Measurements from ENCODE around the gene EGFL6. TPM values are rescaled to one million over a fixed set of nuclear protein-coding genes. Genes with fewer than 3 reads are reported as not detected.
A peak's percentile ranks its signal among the peaks of the same experiment; 100 is the strongest.
"Not testable (repeated sequence)": the region's sequence is repeated elsewhere in the genome, so short reads cannot be mapped to it uniquely, and the experiment has no call there.

EGFL6 gene
- total RNA-seq, 1 experiment from 2014 or later = not detected

DNA sequence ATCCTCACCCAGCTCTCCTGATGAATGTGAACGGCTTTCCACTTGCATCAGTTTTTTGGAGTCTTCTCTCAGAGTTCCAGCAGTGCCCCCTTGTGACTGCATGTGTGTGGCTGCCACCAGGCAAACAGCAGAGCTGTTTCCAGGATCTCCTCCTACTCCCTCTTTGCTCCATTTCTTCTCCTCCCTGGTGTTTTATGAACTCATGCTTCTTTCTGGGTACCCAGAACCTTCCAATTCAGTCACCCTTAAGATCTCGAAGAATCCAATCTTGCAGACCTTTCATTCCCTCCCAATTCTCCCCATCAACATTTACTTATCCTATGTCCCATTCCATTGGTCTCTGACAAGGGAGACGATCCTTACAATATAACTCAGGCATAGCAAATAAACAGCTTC, 76.8 kb downstream of the EGFL6 start:
- no peaks in the 10 kb centered on the region for H3K36me3 ChIP-seq (ENCODE audit: low read depth, low read length)
- H2AFZ ChIP-seq (ENCODE audit: low read length) = peak overlapping the region; percentile 6; the same call in 1 of the 2 replicates
- no TSS peak for BruUV-seq (replicated peaks)
- intact Hi-C loops (cut with micrococcal nuclease) = loop anchor here (1.0 kb wide), 1 partner anchor 140 kb away; no protein-coding TSS in a partner anchor
- H3K79me2 ChIP-seq (ENCODE audit: low read length) = no peaks in the 10 kb centered on the region
- no peak overlapping the region for H3K4me2 ChIP-seq (ENCODE audit: low read length)
- H3K4me1 ChIP-seq (ENCODE audit: insufficient read depth, low read length) = peaks cover 6% of the 10 kb centered on the region; the same call in 1 of the 2 replicates
- H3K27me3 ChIP-seq (ENCODE audit: low read length) = no peaks in the 10 kb centered on the region
- no peaks in the 10 kb centered on the region for H4K20me1 ChIP-seq (ENCODE audit: low read length)
- H3K27ac ChIP-seq (ENCODE audit: low read length) = no peak overlapping the region
- H3K9me2 ChIP-seq (replicated peaks; ENCODE audit: low read length) = no peaks in the 10 kb centered on the region
- no peaks in the 10 kb centered on the region for H3K9me3 ChIP-seq (ENCODE audit: low read length)
- peak; percentile 85 for ATAC-seq
- no peak overlapping the region for H3K9ac ChIP-seq (ENCODE audit: low read length)
- H3K4me3 ChIP-seq (ENCODE audit: low read length) = no peak overlapping the region
- no peaks in the 10 kb centered on the region for H3F3A ChIP-seq (ENCODE audit: low read length, unreplicated experiment)
- CTCF ChIA-PET = interaction anchor here (0.5 to 2.0 kb wide), 4 partner anchors 105 to 679 kb away, joined by 3 to 23 read pairs (median 5); no protein-coding TSS in a partner anchor
- TF ChIP-seq EZH2 (IDR thresholded peaks at IDR 0.05; ENCODE audit: low read length, unreplicated experiment) (no peak), EZH2phosphoT487 (IDR thresholded peaks at IDR 0.05; ENCODE audit: borderline replicate concordance, low read length) (no peak)
- TF ChIP-seq, protein P1, sequence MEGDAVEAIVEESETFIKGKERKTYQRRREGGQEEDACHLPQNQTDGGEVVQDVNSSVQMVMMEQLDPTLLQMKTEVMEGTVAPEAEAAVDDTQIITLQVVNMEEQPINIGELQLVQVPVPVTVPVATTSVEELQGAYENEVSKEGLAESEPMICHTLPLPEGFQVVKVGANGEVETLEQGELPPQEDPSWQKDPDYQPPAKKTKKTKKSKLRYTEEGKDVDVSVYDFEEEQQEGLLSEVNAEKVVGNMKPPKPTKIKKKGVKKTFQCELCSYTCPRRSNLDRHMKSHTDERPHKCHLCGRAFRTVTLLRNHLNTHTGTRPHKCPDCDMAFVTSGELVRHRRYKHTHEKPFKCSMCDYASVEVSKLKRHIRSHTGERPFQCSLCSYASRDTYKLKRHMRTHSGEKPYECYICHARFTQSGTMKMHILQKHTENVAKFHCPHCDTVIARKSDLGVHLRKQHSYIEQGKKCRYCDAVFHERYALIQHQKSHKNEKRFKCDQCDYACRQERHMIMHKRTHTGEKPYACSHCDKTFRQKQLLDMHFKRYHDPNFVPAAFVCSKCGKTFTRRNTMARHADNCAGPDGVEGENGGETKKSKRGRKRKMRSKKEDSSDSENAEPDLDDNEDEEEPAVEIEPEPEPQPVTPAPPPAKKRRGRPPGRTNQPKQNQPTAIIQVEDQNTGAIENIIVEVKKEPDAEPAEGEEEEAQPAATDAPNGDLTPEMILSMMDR (conservative IDR thresholded peaks at IDR 0.05; ENCODE audit: low read depth, low read length) = peak; percentile 85
- peak; percentile 66 for DNase-seq
- POLR2A ChIA-PET (ENCODE audit: unreplicated experiment) = no interaction called here

DNA sequence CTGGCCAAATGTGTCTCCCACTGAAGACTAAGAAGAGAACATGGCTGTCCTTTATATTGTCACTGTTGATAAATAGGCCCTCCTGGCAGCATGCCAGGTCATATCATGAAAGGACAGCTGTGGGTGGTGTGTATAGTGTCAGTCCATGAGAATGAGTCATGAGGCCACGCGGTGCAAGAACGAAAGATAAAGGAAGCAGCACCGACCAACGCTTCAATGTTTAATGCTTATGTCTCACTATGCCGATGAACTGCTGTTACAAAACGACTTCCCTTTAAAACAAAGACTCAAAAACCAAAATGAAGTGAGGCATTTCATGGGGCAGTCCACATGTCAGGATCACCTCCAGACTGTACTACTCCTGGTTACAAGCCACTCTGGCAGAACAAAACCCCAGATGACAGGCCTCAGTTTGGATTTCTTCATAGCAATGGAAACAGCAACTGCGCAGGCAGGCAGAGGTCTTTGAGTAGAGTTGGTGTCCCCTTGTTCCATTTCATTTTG, 78.4 kb downstream of the EGFL6 start:
- no peaks in the 10 kb centered on the region for H4K20me1 ChIP-seq (ENCODE audit: low read length)
- BruUV-seq (replicated peaks) = no TSS peak
- ChIA-PET CTCF (no interaction called here), POLR2A (ENCODE audit: unreplicated experiment) (no interaction called here)
- H3K27me3 ChIP-seq (ENCODE audit: low read length) = no peaks in the 10 kb centered on the region
- no peaks in the 10 kb centered on the region for H3K79me2 ChIP-seq (ENCODE audit: low read length)
- H3K9me3 ChIP-seq (ENCODE audit: low read length) = no peaks in the 10 kb centered on the region
- H3K4me2 ChIP-seq (ENCODE audit: low read length) = no peak overlapping the region
- TF ChIP-seq EZH2 (IDR thresholded peaks at IDR 0.05; ENCODE audit: low read length, unreplicated experiment) = no peak
- H3K4me1 ChIP-seq (ENCODE audit: insufficient read depth, low read length) = peaks cover 15% of the 10 kb centered on the region
- H3K9ac ChIP-seq (ENCODE audit: low read length) = no peak overlapping the region
- DNase-seq = no peak
- intact Hi-C loops (cut with micrococcal nuclease) = no loop called here
- H3K9me2 ChIP-seq (replicated peaks; ENCODE audit: low read length) = no peaks in the 10 kb centered on the region
- H3K4me3 ChIP-seq (ENCODE audit: low read length) = no peak overlapping the region
- ATAC-seq = no peak
- no peaks in the 10 kb centered on the region for H3K36me3 ChIP-seq (ENCODE audit: low read depth, low read length)
- H3K27ac ChIP-seq (ENCODE audit: low read length) = no peak overlapping the region
- no peak overlapping the region for H2AFZ ChIP-seq (ENCODE audit: low read length)
- H3F3A ChIP-seq (ENCODE audit: low read length, unreplicated experiment) = no peaks in the 10 kb centered on the region

DNA sequence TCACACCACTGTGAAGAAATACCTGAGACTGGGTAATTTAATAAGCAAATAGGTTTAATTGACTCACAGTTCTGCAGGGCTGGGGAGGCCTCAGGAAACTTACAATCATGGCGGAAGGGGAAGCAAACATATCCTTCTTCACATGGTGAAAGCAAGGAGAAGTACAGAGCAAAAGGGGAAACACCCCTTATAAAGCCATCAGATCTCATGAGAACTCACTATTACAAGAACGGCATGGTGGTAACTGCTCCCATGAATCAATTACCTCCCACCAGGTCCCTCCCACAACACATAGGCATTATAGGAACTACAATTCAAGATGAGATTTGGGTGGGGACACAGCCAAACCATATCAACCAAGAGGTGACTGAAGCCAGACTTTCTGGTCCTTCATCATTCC, 78.9 kb downstream of the EGFL6 start:
- peaks cover 15% of the 10 kb centered on the region for H3K4me1 ChIP-seq (ENCODE audit: insufficient read depth, low read length)
- H4K20me1 ChIP-seq (ENCODE audit: low read length); H3K4me3 ChIP-seq (ENCODE audit: low read length); H3K9me3 ChIP-seq (ENCODE audit: low read length); H3K4me2 ChIP-seq (ENCODE audit: low read length); H3K9ac ChIP-seq (ENCODE audit: low read length); H3K9me2 ChIP-seq (replicated peaks; ENCODE audit: low read length); H3K27ac ChIP-seq (ENCODE audit: low read length); H3K79me2 ChIP-seq (ENCODE audit: low read length); H2AFZ ChIP-seq (ENCODE audit: low read length); H3F3A ChIP-seq (ENCODE audit: low read length, unreplicated experiment); CTCF ChIA-PET; POLR2A ChIA-PET (ENCODE audit: unreplicated experiment); H3K36me3 ChIP-seq (ENCODE audit: low read depth, low read length); ATAC-seq; H3K27me3 ChIP-seq (ENCODE audit: low read length); BruUV-seq (replicated peaks); intact Hi-C loops (cut with micrococcal nuclease); DNase-seq: not testable (repeated sequence)

DNA sequence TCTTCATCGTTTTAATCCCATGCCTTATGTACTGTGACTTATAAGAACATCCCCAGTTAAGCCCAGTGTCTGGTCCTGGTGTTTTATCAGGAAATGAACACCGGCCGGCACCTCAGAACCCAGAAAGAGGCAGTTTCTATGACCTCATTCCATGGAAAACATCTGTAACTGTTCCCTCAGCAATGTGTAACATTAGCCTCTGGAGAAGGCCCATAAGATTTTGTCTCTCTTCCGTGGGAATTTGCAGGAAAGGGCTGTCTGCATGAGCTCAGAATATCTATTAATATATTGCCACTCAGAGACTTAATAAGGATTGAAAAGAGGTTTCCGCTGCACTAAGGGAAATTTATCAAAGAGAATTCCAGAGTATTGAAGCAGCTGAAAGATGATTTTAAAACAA, 80.4 kb downstream of the EGFL6 start:
- peaks cover 5% of the 10 kb centered on the region for H3F3A ChIP-seq (ENCODE audit: low read length, unreplicated experiment)
- no peaks in the 10 kb centered on the region for H3K9me3 ChIP-seq (ENCODE audit: low read length)
- no peak overlapping the region for H3K4me2 ChIP-seq (ENCODE audit: low read length)
- ChIA-PET POLR2A (ENCODE audit: unreplicated experiment) (no interaction called here), CTCF (no interaction called here)
- DNase-seq (no peak), ATAC-seq (no peak)
- H3K36me3 ChIP-seq (ENCODE audit: low read depth, low read length) = no peaks in the 10 kb centered on the region
- peaks cover 28% of the 10 kb centered on the region for H3K4me1 ChIP-seq (ENCODE audit: insufficient read depth, low read length)
- H4K20me1 ChIP-seq (ENCODE audit: low read length) = no peaks in the 10 kb centered on the region
- H3K79me2 ChIP-seq (ENCODE audit: low read length) = no peaks in the 10 kb centered on the region
- no peak overlapping the region for H3K9ac ChIP-seq (ENCODE audit: low read length)
- TF ChIP-seq, protein P1 (conservative IDR thresholded peaks at IDR 0.05; ENCODE audit: low read depth, low read length) = no peak
- TF ChIP-seq EZH2phosphoT487 (IDR thresholded peaks at IDR 0.05; ENCODE audit: borderline replicate concordance, low read length) = no peak
- no peak for TF ChIP-seq EZH2 (IDR thresholded peaks at IDR 0.05; ENCODE audit: low read length, unreplicated experiment)
- H3K9me2 ChIP-seq (replicated peaks; ENCODE audit: low read length) = no peaks in the 10 kb centered on the region
- H3K4me3 ChIP-seq (ENCODE audit: low read length) = no peak overlapping the region
- no peak overlapping the region for H2AFZ ChIP-seq (ENCODE audit: low read length)
- no peak overlapping the region for H3K27ac ChIP-seq (ENCODE audit: low read length)
- no peaks in the 10 kb centered on the region for H3K27me3 ChIP-seq (ENCODE audit: low read length)
- no TSS peak for BruUV-seq (replicated peaks)
- intact Hi-C loops (cut with micrococcal nuclease) = loop anchor here (10.0 kb wide), 1 partner anchor 675 kb away; the partner anchor contains the start of gene TMSB4X

All from PC-3 (cell line).